HepG2 (cell line): Measurements from ENCODE around the gene IRS1. TPM values are rescaled to one million over a fixed set of nuclear protein-coding genes. Genes with fewer than 3 reads are reported as not detected.

Source experiments
- CBX5 ChIP-seq: sonication (generic); formaldehyde crosslinking; IDR thresholded peaks from 2 replicates; pipeline ENCODE4 v1.4.0; 2020; ENCODE audit warnings: missing genetic modification reagents, borderline replicate concordance
- ELF3 ChIP-seq: IDR thresholded peaks from 2 replicates; pipeline ENCODE4 v1.6.1; 2016; ENCODE audit warnings: missing genetic modification reagents, missing compliant biosample characterization
- FOSL2 ChIP-seq: sonication (generic); formaldehyde crosslinking; IDR thresholded peaks from 2 replicates; pipeline ENCODE4 v1.4.0; 2020; ENCODE audit warnings: missing genetic modification reagents
- MBD4 ChIP-seq: IDR thresholded peaks from 2 replicates; pipeline ENCODE4 v1.6.1; 2012; ENCODE audit warnings: low read length, inconsistent platforms, borderline replicate concordance
- NFE2 ChIP-seq: sonication (generic); formaldehyde crosslinking; IDR thresholded peaks from 2 replicates; pipeline ENCODE4 v1.4.0; 2020; ENCODE audit warnings: missing genetic modification reagents
- NR2C2 ChIP-seq: sonication (generic); formaldehyde crosslinking; IDR thresholded peaks from 2 replicates; pipeline ENCODE4 v1.4.0; 2020; ENCODE audit warnings: missing genetic modification reagents, mild to moderate bottlenecking, moderate library complexity, borderline replicate concordance
- SMAD1 ChIP-seq: sonication (generic); formaldehyde crosslinking; IDR thresholded peaks from 2 replicates; pipeline ENCODE4 v1.4.0; 2020; ENCODE audit warnings: missing genetic modification reagents, low read depth, mild to moderate bottlenecking, borderline replicate concordance
- SRY ChIP-seq: sonication (generic); formaldehyde crosslinking; IDR thresholded peaks from 2 replicates; pipeline ENCODE4 v1.8.0; 2022; ENCODE audit warnings: mild to moderate bottlenecking, missing genetic modification reagents
- TAF1 ChIP-seq: sonication (generic); formaldehyde crosslinking; IDR thresholded peaks from 2 replicates; pipeline ENCODE4 v1.4.0; 2020; ENCODE audit warnings: missing genetic modification reagents
- TBX3 ChIP-seq: fragments of 450-650 bp; IDR thresholded peaks from 2 replicates; pipeline ENCODE4 v1.6.1; 2017; ENCODE audit warnings: antibody characterized with exemption, mild to moderate bottlenecking, inconsistent platforms, borderline replicate concordance
- TEF ChIP-seq: sonication (generic); formaldehyde crosslinking; IDR thresholded peaks from 2 replicates; pipeline ENCODE4 v1.5.0; 2020; ENCODE audit warnings: missing genetic modification reagents
- TOE1 ChIP-seq: sonication (generic); formaldehyde crosslinking; IDR thresholded peaks from 2 replicates; pipeline ENCODE4 v1.4.0; 2020; ENCODE audit warnings: mild to moderate bottlenecking, missing genetic modification reagents
- UBTF ChIP-seq: sonication (generic); formaldehyde crosslinking; IDR thresholded peaks from 2 replicates; pipeline ENCODE4 v1.4.0; 2020; ENCODE audit warnings: mild to moderate bottlenecking, missing genetic modification reagents
- WIZ ChIP-seq: sonication (generic); formaldehyde crosslinking; IDR thresholded peaks from 2 replicates; pipeline ENCODE4 v1.5.1; 2020; ENCODE audit warnings: mild to moderate bottlenecking, missing genetic modification reagents
- ZBTB3 ChIP-seq: sonication (generic); formaldehyde crosslinking; IDR thresholded peaks from 2 replicates; pipeline ENCODE4 v1.4.0; 2020; ENCODE audit warnings: low read depth, mild to moderate bottlenecking, moderate library complexity, missing genetic modification reagents, borderline replicate concordance
- ZNF326 ChIP-seq: sonication (generic); formaldehyde crosslinking; IDR thresholded peaks from 2 replicates; pipeline ENCODE4 v1.4.0; 2020; ENCODE audit warnings: missing genetic modification reagents, borderline replicate concordance
- ZNF33A ChIP-seq: sonication (generic); formaldehyde crosslinking; IDR thresholded peaks from 2 replicates; pipeline ENCODE4 v1.5.1; 2020; ENCODE audit warnings: missing genetic modification reagents, mild to moderate bottlenecking, moderate library complexity, borderline replicate concordance
- ZNF777 ChIP-seq: sonication (generic); formaldehyde crosslinking; IDR thresholded peaks from 2 replicates; pipeline ENCODE4 v1.4.0; 2020; ENCODE audit warnings: missing genetic modification reagents
- ZNF782 ChIP-seq: sonication (generic); formaldehyde crosslinking; IDR thresholded peaks from 2 replicates; pipeline ENCODE4 v1.4.0; 2020; ENCODE audit warnings: missing genetic modification reagents, mild to moderate bottlenecking, borderline replicate concordance
- ZNF879 ChIP-seq: sonication (generic); formaldehyde crosslinking; IDR thresholded peaks from 2 replicates; pipeline ENCODE4 v1.8.1; 2023; ENCODE audit warnings: missing genetic modification reagents
- ZSCAN30 ChIP-seq: sonication (generic); formaldehyde crosslinking; IDR thresholded peaks from 2 replicates; pipeline ENCODE4 v1.5.0; 2020; ENCODE audit warnings: mild to moderate bottlenecking, missing genetic modification reagents
- ZSCAN31 ChIP-seq: sonication (generic); formaldehyde crosslinking; IDR thresholded peaks from 2 replicates; pipeline ENCODE4 v1.5.0; 2020; ENCODE audit warnings: low read depth, mild to moderate bottlenecking, missing genetic modification reagents
- ZSCAN5A ChIP-seq: sonication (generic); formaldehyde crosslinking; IDR thresholded peaks from 2 replicates; pipeline ENCODE4 v1.8.0; 2022; ENCODE audit warnings: mild to moderate bottlenecking, missing genetic modification reagents, borderline replicate concordance
- polyA plus RNA-seq, 8 experiments: library from polyadenylated mRNA; depleted of rRNA in 3 of 8; stranded (reverse) in 7 of 8; unstranded in 1 of 8; fragments of >200 nt; fragmentation: Illumina TruSeq in 4 of 8; extraction: Trizol in 4 of 8; gene quantifications; 2 replicates each; pipeline versions ENCODE4 v1.2.1 to v1.2.3, GENCODE V29; 2011 to 2016; ENCODE audit warnings: low read depth in 4 of 8, missing spikeins in 1 of 8, mixed read lengths in 1 of 8; ENCODE audit not compliant: insufficient read depth in 1 of 8
- total RNA-seq, 5 experiments: library from RNA; depleted of rRNA; stranded (reverse); fragments of >200 nt; fragmentation: Illumina TruSeq; extraction: Trizol; gene quantifications; 2 replicates each; pipeline ENCODE4 v1.2.3, GENCODE V29; 2016; ENCODE audit warnings: low read depth in 1 of 5

IRS1 gene
- total and polyA plus RNA-seq, 2 of the 13 experiments (the other 11 are each of a cell fraction or from before 2014, with no cell fraction given): 8.7 to 9.0 TPM

- no peak for TF ChIP-seq ZNF782 (CRISPR knock-in tag)
- no peak for TF ChIP-seq ZNF777
- no peak for TF ChIP-seq SRY (CRISPR knock-in tag)
- TF ChIP-seq TBX3: peak; percentile 62; the same call in 1 of the 2 replicates
- TF ChIP-seq ZBTB3: no peak
- no peak for TF ChIP-seq UBTF (CRISPR knock-in tag)
- peak; percentile 87 for TF ChIP-seq NR2C2 (CRISPR knock-in tag)
- peak; percentile 19; the same call in 1 of the 2 replicates for TF ChIP-seq TEF (CRISPR knock-in tag)
- TF ChIP-seq CBX5: 0 out of 2 replicates have a peak, but pooled peaks have one; percentile 29
- peak; percentile 93 for TF ChIP-seq MBD4
- no peak for TF ChIP-seq ZNF33A (CRISPR knock-in tag)
- 0 out of 2 replicates have a peak, but pooled peaks have one; percentile 58 for TF ChIP-seq ZSCAN30 (CRISPR knock-in tag)
- no peak for TF ChIP-seq ZNF879 (CRISPR knock-in tag)
- TF ChIP-seq ZSCAN5A: peak; percentile 45; the same call in 1 of the 2 replicates
- peak; percentile 83 for TF ChIP-seq ELF3
- peak; percentile 66 for TF ChIP-seq FOSL2
- 0 out of 2 replicates have a peak, but pooled peaks have one; percentile 17 for TF ChIP-seq TOE1 (CRISPR knock-in tag)
- TF ChIP-seq SMAD1 (CRISPR knock-in tag): no peak
- TF ChIP-seq WIZ (CRISPR knock-in tag): no peak; the same call in 1 of the 2 replicates
- TF ChIP-seq TAF1 (CRISPR knock-in tag): 0 out of 2 replicates have a peak, but pooled peaks have one; percentile 31
- no peak for TF ChIP-seq ZSCAN31 (CRISPR knock-in tag)
- no peak for TF ChIP-seq NFE2 (CRISPR knock-in tag)
- TF ChIP-seq ZNF326 (CRISPR knock-in tag): no peak
These were observed 66.3 kb downstream of the IRS1 start (continued) for GRCh38 chr2:226733189-226733858.
